Measurements from ENCODE around the gene KCTD17. TPM values are rescaled to one million over a fixed set of nuclear protein-coding genes. Genes with fewer than 3 reads are reported as not detected.

Gene KCTD17
- total RNA-seq, 1 donor from 2014 or later = 46.9 TPM

- no peak for TF ChIP-seq CTCF (IDR thresholded peaks at IDR 0.05; ENCODE audit: unreplicated experiment)
- Mint-ChIP-seq H3K27ac (ENCODE audit: unreplicated experiment) (no peak within 1 kb of the TSS), H3K9me3 (ENCODE audit: unreplicated experiment) (no peaks in the 10 kb centered on the region), H3K4me3 (ENCODE audit: unreplicated experiment) (no peak within 1 kb of the TSS), H3K36me3 (ENCODE audit: low read depth, unreplicated experiment) (no peaks in the 10 kb centered on the region), H3K27me3 (ENCODE audit: unreplicated experiment) (peaks cover 23% of the 10 kb centered on the region), H3K4me1 (ENCODE audit: unreplicated experiment) (no peaks in the 10 kb centered on the region)
- DNase-seq (ENCODE audit: low spot score) = no peak
Measured at GRCh38 chr22:37109242-37109917, 57.8 kb downstream of the KCTD17 start, which contains the start of gene TMPRSS6. Gene TMPRSS6, minus strand, starts transcription at chr22:37109713. Its CDS starts 6,296 bp downstream, at chr22:37103417.

GRCh38 chr22:37111156-37111717, 59.7 kb downstream of the KCTD17 start:
- H3K4me1 Mint-ChIP-seq (ENCODE audit: unreplicated experiment) = no peaks in the 10 kb centered on the region
- peaks cover 20% of the 10 kb centered on the region for H3K27me3 Mint-ChIP-seq (ENCODE audit: unreplicated experiment)
- TF ChIP-seq CTCF (IDR thresholded peaks at IDR 0.05; ENCODE audit: unreplicated experiment) = no peak
- H3K4me3 Mint-ChIP-seq (ENCODE audit: unreplicated experiment) = peak overlapping the region; percentile 1
- no peaks in the 10 kb centered on the region for H3K36me3 Mint-ChIP-seq (ENCODE audit: low read depth, unreplicated experiment)
- H3K9me3 Mint-ChIP-seq (ENCODE audit: unreplicated experiment) = no peaks in the 10 kb centered on the region
- H3K27ac Mint-ChIP-seq (ENCODE audit: unreplicated experiment) = no peak overlapping the region
- no peak for DNase-seq (ENCODE audit: low spot score)

GRCh38 chr22:37112084-37112728, 60.7 kb downstream of the KCTD17 start:
- no peak overlapping the region for H3K4me3 Mint-ChIP-seq (ENCODE audit: unreplicated experiment)
- H3K36me3 Mint-ChIP-seq (ENCODE audit: low read depth, unreplicated experiment) = no peaks in the 10 kb centered on the region
- no peak for DNase-seq (ENCODE audit: low spot score)
- no peak overlapping the region for H3K27ac Mint-ChIP-seq (ENCODE audit: unreplicated experiment)
- no peaks in the 10 kb centered on the region for H3K4me1 Mint-ChIP-seq (ENCODE audit: unreplicated experiment)
- no peaks in the 10 kb centered on the region for H3K9me3 Mint-ChIP-seq (ENCODE audit: unreplicated experiment)
- TF ChIP-seq CTCF (IDR thresholded peaks at IDR 0.05; ENCODE audit: unreplicated experiment) = no peak
- H3K27me3 Mint-ChIP-seq (ENCODE audit: unreplicated experiment) = peaks cover 17% of the 10 kb centered on the region

Other genes starting within 250 kb of the KCTD17 start
- not detected for gene PVALB, start 234.7 kb upstream of the KCTD17 start, total RNA-seq (ENCODE audit: unreplicated experiment)
- not detected for gene NCF4, start 190.7 kb upstream of the KCTD17 start, total RNA-seq (ENCODE audit: unreplicated experiment)
- 12.0 TPM for gene CSF2RB, start 138.1 kb upstream of the KCTD17 start, total RNA-seq (ENCODE audit: unreplicated experiment)
- 39.0 TPM for gene TST, start 32.3 kb upstream of the KCTD17 start, total RNA-seq (ENCODE audit: unreplicated experiment)
- 78.7 TPM for gene MPST, start 32.0 kb upstream of the KCTD17 start, total RNA-seq (ENCODE audit: unreplicated experiment)
- gene TMPRSS6, start 58.0 kb downstream of the KCTD17 start, total RNA-seq (ENCODE audit: unreplicated experiment) = not detected
- 0.51 TPM for gene IL2RB, start 98.2 kb downstream of the KCTD17 start, total RNA-seq (ENCODE audit: unreplicated experiment)
- 32.7 TPM for gene C1QTNF6, start 136.5 kb downstream of the KCTD17 start, total RNA-seq (ENCODE audit: unreplicated experiment)
- 0.13 TPM for gene SSTR3, start 160.7 kb downstream of the KCTD17 start, total RNA-seq (ENCODE audit: unreplicated experiment)
- gene RAC2, start 192.5 kb downstream of the KCTD17 start, total RNA-seq (ENCODE audit: unreplicated experiment) = 16.6 TPM
- gene CYTH4, start 230.8 kb downstream of the KCTD17 start, total RNA-seq (ENCODE audit: unreplicated experiment) = 0.33 TPM

All from endothelial cell (in vitro differentiated cells).